Ectodermal cell (in vitro differentiated cells): ENCODE results near the gene GATAD2A.

Experiments
- H3K27ac ChIP-seq: 2 replicates; pipeline ENCODE4 v1.7.0; 2013; ENCODE audit warnings: mild to moderate bottlenecking, low read depth, low read length; ENCODE audit not compliant: insufficient read depth, poor library complexity, severe bottlenecking
- H3K27me3 ChIP-seq: 2 replicates; pipeline ENCODE4 v1.7.0; 2013; ENCODE audit warnings: mild to moderate bottlenecking, low read length; ENCODE audit not compliant: insufficient read depth, control insufficient read depth, poor library complexity, severe bottlenecking
- H3K36me3 ChIP-seq: one replicate; pipeline ENCODE4 v1.7.0; 2013; ENCODE audit warnings: low read length; ENCODE audit not compliant: control insufficient read depth, insufficient read depth
- H3K4me1 ChIP-seq: one replicate; pipeline ENCODE4 v1.7.0; 2013; ENCODE audit warnings: low read length; ENCODE audit not compliant: control insufficient read depth, insufficient read depth
- H3K4me3 ChIP-seq: 2 replicates; pipeline ENCODE4 v1.7.0; 2013; ENCODE audit warnings: low read depth, low read length, control low read depth; ENCODE audit not compliant: insufficient read depth
- H3K9me3 ChIP-seq: 2 replicates; pipeline ENCODE4 v1.7.0; 2013; ENCODE audit warnings: mild to moderate bottlenecking, low read length, moderate library complexity; ENCODE audit not compliant: control insufficient read depth
- WGBS, 2 experiments: methylation state at CpG; one replicate each; pipeline ENCODE4 v1.1.7; 2013; ENCODE audit warnings: missing lambda C conversion rate in 2 of 2; 5-methylcytosine and 5-hydroxymethylcytosine counted together

The GATAD2A gene

DNA sequence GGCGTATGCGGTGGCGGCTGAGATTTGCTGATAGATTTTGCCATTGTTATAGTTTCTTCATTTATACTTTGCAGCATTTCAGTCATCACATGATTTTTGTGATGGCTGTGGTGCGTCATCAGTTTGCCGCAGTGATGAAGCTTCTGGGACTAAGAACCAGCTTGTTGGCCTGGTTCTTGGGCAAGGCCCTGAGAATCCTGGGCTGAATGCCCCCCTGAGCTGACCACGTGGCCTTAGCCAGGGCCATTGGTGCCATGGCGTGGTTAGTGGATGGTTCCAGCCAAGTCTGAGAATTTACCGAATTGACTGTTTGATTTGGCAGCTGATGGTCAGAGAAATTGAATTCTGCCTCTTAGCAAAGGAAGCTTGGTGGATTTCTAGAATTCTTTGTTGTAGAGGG lies 17.8 kb downstream of the GATAD2A start:
- Histone ChIP-seq H3K27me3 (no peaks in the 10 kb centered on the region), H3K4me3 (no peak overlapping the region), H3K4me1 (peaks cover 13% of the 10 kb centered on the region), H3K9me3 (no peaks in the 10 kb centered on the region), H3K36me3 (no peaks in the 10 kb centered on the region), H3K27ac (no peak overlapping the region)
- WGBS, 2 experiments, result 95 to 97% methylated on average over 8 of the region's 8 CpGs

GRCh38 chr19:19425170-19425875 lies 19.8 kb downstream of the GATAD2A start:
- Histone ChIP-seq H3K4me3 (no peak overlapping the region), H3K27me3 (no peaks in the 10 kb centered on the region), H3K4me1 (peaks cover 9% of the 10 kb centered on the region), H3K9me3 (no peaks in the 10 kb centered on the region), H3K27ac (no peak overlapping the region), H3K36me3 (no peaks in the 10 kb centered on the region)
- WGBS, 2 experiments, result 94 to 96% methylated on average over 5 of the region's 5 CpGs

DNA sequence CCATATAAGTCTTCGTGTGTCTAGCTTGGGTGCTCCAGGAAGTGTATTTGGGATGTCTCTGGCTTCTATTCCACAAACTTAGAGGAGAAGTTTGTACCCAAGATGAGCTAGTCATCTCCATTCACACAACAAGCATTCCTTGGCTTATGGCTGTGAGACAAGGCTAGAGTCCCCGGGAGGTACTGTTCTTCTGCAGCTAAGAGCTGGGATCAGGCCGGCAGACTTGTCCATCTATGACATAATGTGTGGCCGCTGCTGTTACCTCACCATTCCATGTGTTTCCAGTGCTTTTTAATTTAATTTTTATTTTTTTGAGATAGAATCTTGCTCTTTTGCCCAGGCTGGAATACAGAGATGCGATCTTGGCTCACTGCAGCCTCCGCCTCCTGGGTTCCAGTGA lies 20.7 kb downstream of the GATAD2A start:
- H3K4me3 ChIP-seq, result no peak overlapping the region
- peaks cover 9% of the 10 kb centered on the region for H3K4me1 ChIP-seq
- no peaks in the 10 kb centered on the region for H3K36me3 ChIP-seq
- H3K9me3 ChIP-seq, result no peaks in the 10 kb centered on the region
- no peak overlapping the region for H3K27ac ChIP-seq
- no peaks in the 10 kb centered on the region for H3K27me3 ChIP-seq
- WGBS, 2 experiments, result 92 to 94% methylated on average over 6 of the region's 6 CpGs

DNA sequence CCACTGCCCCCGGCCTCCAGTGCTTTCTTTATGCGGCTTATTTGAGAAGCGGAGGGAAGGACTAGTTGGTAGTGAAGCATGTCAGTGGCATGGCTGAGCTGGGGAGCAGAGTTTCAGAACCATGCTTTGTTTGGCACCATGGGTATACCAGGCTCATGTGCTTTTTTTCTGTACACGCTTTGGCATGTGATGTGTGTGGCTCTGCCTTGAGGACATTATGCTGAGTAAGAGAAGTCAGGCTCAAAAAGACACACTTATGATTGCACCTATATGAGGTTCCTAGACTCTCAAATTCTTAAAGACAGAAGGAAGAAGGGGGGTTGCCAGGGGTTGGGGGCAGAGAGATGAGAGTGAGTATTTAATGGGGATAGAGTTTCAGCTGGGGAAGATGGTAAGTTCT lies 21.3 kb downstream of the GATAD2A start:
- Histone ChIP-seq H3K27ac (no peak overlapping the region), H3K27me3 (no peaks in the 10 kb centered on the region), H3K4me3 (no peak overlapping the region), H3K9me3 (no peaks in the 10 kb centered on the region), H3K4me1 (peaks cover 9% of the 10 kb centered on the region), H3K36me3 (no peaks in the 10 kb centered on the region)
- 90 to 96% methylated on average over 4 of the region's 4 CpGs for WGBS, 2 experiments

GRCh38 chr19:19427302-19427701 lies 21.8 kb downstream of the GATAD2A start:
- Histone ChIP-seq H3K9me3 (no peaks in the 10 kb centered on the region), H3K27ac (no peak overlapping the region), H3K36me3 (no peaks in the 10 kb centered on the region), H3K27me3 (no peaks in the 10 kb centered on the region), H3K4me1 (peaks cover 9% of the 10 kb centered on the region), H3K4me3 (no peak overlapping the region)
- 74 to 86% methylated on average over 3 of the region's 3 CpGs for WGBS, 2 experiments

DNA sequence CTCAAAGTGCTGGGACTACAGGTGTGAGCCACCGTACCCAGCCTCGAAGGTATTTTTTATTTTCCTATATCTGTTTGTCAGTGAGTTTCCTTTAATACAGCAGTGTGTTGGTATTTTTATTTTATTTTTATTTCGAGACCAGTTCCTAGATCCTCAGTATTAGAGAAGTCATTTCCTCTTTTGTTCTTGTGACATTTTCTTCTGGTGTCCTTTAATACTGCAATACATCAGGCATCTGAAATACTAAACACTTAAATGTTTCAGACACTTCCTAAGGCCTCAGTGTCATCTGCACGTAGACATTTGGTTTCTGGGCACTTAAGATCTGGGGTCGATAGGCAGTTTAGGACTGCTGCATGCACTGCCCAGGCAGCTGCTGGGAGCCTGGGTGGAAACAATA lies 22.5 kb downstream of the GATAD2A start:
- Histone ChIP-seq H3K36me3 (no peaks in the 10 kb centered on the region), H3K4me1 (peaks cover 9% of the 10 kb centered on the region), H3K27ac (no peak overlapping the region), H3K9me3 (no peaks in the 10 kb centered on the region), H3K27me3 (no peaks in the 10 kb centered on the region), H3K4me3 (no peak overlapping the region)
- 94 to 97% methylated on average over 5 of the region's 5 CpGs for WGBS, 2 experiments

DNA sequence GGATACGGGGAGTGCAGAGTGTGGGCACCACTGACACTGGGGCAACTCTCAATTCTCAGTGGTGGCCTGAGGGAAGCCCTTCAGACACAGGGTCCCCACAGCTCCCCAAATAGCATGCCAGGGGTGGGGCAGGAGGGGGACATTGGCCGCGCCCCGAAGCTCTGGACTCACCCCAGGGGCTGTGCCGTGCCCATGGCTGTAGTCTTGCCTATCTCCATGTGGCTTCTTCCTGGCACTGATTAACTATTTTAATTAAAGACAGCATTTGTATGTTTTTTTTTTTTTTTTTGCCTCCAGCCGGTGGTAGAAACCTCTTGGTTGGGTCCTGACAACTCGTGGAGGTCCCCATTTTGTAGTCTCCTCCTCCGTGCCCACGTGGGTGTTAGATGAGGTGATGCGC lies 23.3 kb downstream of the GATAD2A start:
- H3K9me3 ChIP-seq, result no peaks in the 10 kb centered on the region
- H3K4me1 ChIP-seq, result peaks cover 9% of the 10 kb centered on the region
- WGBS, 2 experiments, result 96% methylated on average over 10 of the region's 10 CpGs
- no peaks in the 10 kb centered on the region for H3K36me3 ChIP-seq
- H3K4me3 ChIP-seq, result no peak overlapping the region
- H3K27me3 ChIP-seq, result no peaks in the 10 kb centered on the region
- no peak overlapping the region for H3K27ac ChIP-seq

DNA sequence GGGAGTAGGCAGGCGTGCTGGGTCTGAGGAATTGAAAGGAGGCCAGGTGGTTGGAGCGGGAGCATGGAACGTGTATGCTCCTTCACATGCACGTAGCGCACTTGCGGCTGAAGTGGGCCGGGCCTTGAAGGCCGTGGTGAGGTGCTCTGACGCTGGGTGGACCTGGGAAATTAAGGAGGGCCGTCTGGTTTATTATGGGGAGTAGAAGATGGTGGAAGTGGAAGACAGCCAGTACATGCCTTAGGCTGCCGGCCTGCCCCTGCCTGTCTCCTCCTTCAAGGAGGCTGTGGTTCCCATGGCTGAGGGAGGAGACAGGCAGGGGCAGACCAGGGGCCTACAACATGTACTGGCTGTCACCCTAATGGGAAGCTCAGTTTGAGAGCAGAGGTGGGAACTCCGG lies 23.9 kb downstream of the GATAD2A start:
- Histone ChIP-seq H3K36me3 (no peaks in the 10 kb centered on the region), H3K9me3 (no peaks in the 10 kb centered on the region), H3K4me1 (peaks cover 9% of the 10 kb centered on the region), H3K4me3 (no peak overlapping the region), H3K27me3 (no peaks in the 10 kb centered on the region), H3K27ac (no peak overlapping the region)
- WGBS, 2 experiments, result 95 to 96% methylated on average over 12 of the region's 12 CpGs

DNA sequence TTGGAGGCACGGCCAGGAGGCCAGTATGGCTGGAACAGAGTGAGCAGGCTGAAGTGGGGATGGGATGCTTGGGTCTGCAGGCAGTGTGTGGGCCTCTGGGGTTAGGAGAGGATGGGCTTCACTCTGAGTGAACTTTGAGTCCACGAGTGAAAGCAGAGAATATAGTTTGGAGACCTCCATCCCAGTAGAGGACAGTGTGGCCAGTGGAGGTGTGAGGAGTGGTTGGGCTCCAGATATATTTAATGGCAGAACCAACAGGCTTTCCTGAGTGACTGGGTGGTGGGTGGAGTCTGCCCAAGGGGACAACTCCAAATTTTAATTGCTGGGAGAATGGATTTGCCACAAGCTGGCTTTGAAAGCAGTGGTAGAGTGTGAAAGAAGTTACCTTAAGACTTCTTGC lies 27.3 kb downstream of the GATAD2A start:
- peaks cover 13% of the 10 kb centered on the region for H3K4me1 ChIP-seq
- no peak overlapping the region for H3K4me3 ChIP-seq
- H3K27me3 ChIP-seq, result no peaks in the 10 kb centered on the region
- H3K27ac ChIP-seq, result no peak overlapping the region
- H3K9me3 ChIP-seq, result no peaks in the 10 kb centered on the region
- WGBS, 2 experiments, result 90 to 95% methylated on average over 2 of the region's 2 CpGs
- no peaks in the 10 kb centered on the region for H3K36me3 ChIP-seq

DNA sequence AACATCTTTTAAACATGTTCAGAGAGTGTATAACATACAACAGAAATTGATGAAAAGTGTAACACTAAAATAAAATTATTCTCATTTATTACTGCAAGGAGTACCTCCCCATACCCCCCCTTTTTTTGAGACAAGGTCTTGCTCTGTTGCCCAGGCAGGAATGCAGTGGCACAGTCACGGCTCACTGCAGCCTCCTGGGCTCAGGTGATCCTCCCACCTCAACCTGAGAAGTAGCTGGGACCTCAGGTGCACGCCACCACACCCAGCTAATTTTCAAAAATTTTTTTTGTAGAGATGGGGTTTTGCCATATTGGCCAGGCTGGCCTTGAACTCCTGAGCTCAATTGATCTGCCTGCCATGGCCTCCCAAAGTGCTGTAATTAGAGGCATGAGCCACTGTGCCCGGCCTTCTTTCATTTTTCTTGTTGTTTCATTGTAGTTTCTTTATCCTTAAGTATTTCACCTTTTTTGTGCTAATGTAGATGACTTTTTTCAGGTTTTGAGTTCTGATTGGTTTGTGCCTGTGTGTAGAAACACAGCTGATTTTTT lies 28.3 kb downstream of the GATAD2A start:
- H3K9me3 ChIP-seq, result no peaks in the 10 kb centered on the region
- H3K4me3 ChIP-seq, result no peak overlapping the region
- no peaks in the 10 kb centered on the region for H3K27me3 ChIP-seq
- H3K36me3 ChIP-seq, result no peaks in the 10 kb centered on the region
- H3K27ac ChIP-seq, result no peak overlapping the region
- H3K4me1 ChIP-seq, result peaks cover 13% of the 10 kb centered on the region
- WGBS, 2 experiments, result 92 to 93% methylated on average over 3 of the region's 3 CpGs
